Astrocyte (in vitro differentiated cells and primary cell): ENCODE data around the gene HOXD9.

Experiments
- EZH2 ChIP-seq: IDR thresholded peaks from 2 replicates; pipeline ENCODE4 v1.6.1; 2012; ENCODE audit warnings: mild to moderate bottlenecking, low read length, inconsistent platforms; ENCODE audit not compliant: insufficient read depth
- TF ChIP-seq, protein P1 (sequence below): IDR thresholded peaks from 2 replicates; pipeline ENCODE4 v1.5.1; 2011; ENCODE audit warnings: low read depth, mild to moderate bottlenecking, inconsistent platforms, low read length, moderate library complexity; ENCODE audit not compliant: insufficient read depth

DNA sequence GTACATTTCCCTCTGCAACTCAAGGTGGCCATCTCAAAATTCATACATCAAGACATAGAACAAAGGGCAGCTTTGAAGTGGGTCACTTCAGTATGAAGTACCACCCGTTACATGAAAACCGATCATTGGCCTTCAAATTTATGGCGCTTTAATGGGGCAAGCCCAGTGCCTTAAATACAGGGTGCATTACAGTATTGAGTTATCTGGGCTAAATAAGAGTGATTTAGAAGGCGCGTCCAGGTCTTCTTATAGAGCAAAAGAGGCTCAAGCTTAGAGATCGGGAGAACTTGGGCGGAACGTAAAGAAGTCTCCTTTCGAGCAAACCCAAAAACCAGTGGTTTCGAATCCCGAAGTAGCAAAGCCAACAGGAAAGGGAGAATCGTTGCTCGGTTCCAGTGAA is 41.7 kb downstream of the HOXD9 start:
- TF ChIP-seq, protein P1, sequence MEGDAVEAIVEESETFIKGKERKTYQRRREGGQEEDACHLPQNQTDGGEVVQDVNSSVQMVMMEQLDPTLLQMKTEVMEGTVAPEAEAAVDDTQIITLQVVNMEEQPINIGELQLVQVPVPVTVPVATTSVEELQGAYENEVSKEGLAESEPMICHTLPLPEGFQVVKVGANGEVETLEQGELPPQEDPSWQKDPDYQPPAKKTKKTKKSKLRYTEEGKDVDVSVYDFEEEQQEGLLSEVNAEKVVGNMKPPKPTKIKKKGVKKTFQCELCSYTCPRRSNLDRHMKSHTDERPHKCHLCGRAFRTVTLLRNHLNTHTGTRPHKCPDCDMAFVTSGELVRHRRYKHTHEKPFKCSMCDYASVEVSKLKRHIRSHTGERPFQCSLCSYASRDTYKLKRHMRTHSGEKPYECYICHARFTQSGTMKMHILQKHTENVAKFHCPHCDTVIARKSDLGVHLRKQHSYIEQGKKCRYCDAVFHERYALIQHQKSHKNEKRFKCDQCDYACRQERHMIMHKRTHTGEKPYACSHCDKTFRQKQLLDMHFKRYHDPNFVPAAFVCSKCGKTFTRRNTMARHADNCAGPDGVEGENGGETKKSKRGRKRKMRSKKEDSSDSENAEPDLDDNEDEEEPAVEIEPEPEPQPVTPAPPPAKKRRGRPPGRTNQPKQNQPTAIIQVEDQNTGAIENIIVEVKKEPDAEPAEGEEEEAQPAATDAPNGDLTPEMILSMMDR, result no peak
- TF ChIP-seq EZH2, result no peak
